ENCODE results near the gene SLC6A20.

Gene SLC6A20

GRCh38 chr3:45716790-45717336 lies 79.5 kb downstream of the SLC6A20 start:
- no peak for TF ChIP-seq CTCF (conservative IDR thresholded peaks at IDR 0.05; ENCODE audit: control insufficient read depth, insufficient read depth, low read depth, low read length)
- H3K4me3 ChIP-seq (ENCODE audit: control insufficient read depth, low read depth, low read length), result no peak overlapping the region
- no peak for DNase-seq (ENCODE audit: low read depth)

- no peak for TF ChIP-seq CTCF (conservative IDR thresholded peaks at IDR 0.05; ENCODE audit: control insufficient read depth, insufficient read depth, low read depth, low read length)
- H3K4me3 ChIP-seq (ENCODE audit: control insufficient read depth, low read depth, low read length), result no peak overlapping the region
- DNase-seq (ENCODE audit: low read depth), result peak; percentile 39
These were observed 80.4 kb downstream of the SLC6A20 start for GRCh38 chr3:45715945-45716344.

- DNase-seq (ENCODE audit: low read depth), result no peak
- H3K4me3 ChIP-seq (ENCODE audit: control insufficient read depth, low read depth, low read length), result no peak overlapping the region
- TF ChIP-seq CTCF (conservative IDR thresholded peaks at IDR 0.05; ENCODE audit: control insufficient read depth, insufficient read depth, low read depth, low read length), result no peak
These were observed 83.8 kb downstream of the SLC6A20 start for GRCh38 chr3:45712434-45713110.

- TF ChIP-seq CTCF (conservative IDR thresholded peaks at IDR 0.05; ENCODE audit: control insufficient read depth, insufficient read depth, low read depth, low read length), result no peak
- no peak overlapping the region for H3K4me3 ChIP-seq (ENCODE audit: control insufficient read depth, low read depth, low read length)
- peak; percentile 11 for DNase-seq (ENCODE audit: low read depth)
These were observed 84.4 kb downstream of the SLC6A20 start for GRCh38 chr3:45711931-45712330.

GRCh38 chr3:45705839-45706808 lies 90.2 kb downstream of the SLC6A20 start:
- peak; percentile 15 for DNase-seq (ENCODE audit: low read depth)
- TF ChIP-seq CTCF (conservative IDR thresholded peaks at IDR 0.05; ENCODE audit: control insufficient read depth, insufficient read depth, low read depth, low read length), result no peak
- H3K4me3 ChIP-seq (ENCODE audit: control insufficient read depth, low read depth, low read length), result no peak overlapping the region

Measured in fibroblast of mammary gland (primary cell).